MCF 10A (cell line): ENCODE results near the gene CASP5. TPM values are rescaled to one million over a fixed set of nuclear protein-coding genes. Genes with fewer than 3 reads are reported as not detected.
"Not testable (repeated sequence)": the region's sequence is repeated elsewhere in the genome, so short reads cannot be mapped to it uniquely, and the experiment has no call there.

Source experiments
- BruUV-seq: library from RNA; stranded (reverse); fragments of 400-500 nt; replicated peaks from 2 replicates; lab custom pipeline; 2021; lab: Mats Ljungman, UMichigan
- CTCF ChIA-PET: fragments of 300-600 bp; sonication (Branson Sonifier 250); formaldehyde crosslinking; extraction: SDS; loops from one replicate; lab custom pipeline; 2021; ENCODE audit warnings: antibody characterized with exemption, inconsistent platforms; lab: Yijun Ruan, JAX
- POLR2A ChIA-PET: fragments of 300-600, 350-650 bp; sonication (Branson Sonifier 250); formaldehyde crosslinking; extraction: SDS; loops from one replicate; lab custom pipeline; 2020; ENCODE audit warnings: antibody characterized with exemption, inconsistent platforms; lab: Yijun Ruan, JAX
- DNase-seq: peaks from one replicate; pipeline ENCODE4 v3.0.0-alpha.2; 2018; ENCODE audit not compliant: unreplicated experiment
- H3K27ac Mint-ChIP-seq: one replicate; pipeline ENCODE4 v1.8.0; 2022; ENCODE audit warnings: mild to moderate bottlenecking, low read depth, mixed read lengths; ENCODE audit not compliant: unreplicated experiment
- H3K27me3 Mint-ChIP-seq: one replicate; pipeline ENCODE4 v1.8.0; 2022; ENCODE audit warnings: mixed read lengths; ENCODE audit not compliant: insufficient read depth, unreplicated experiment
- H3K36me3 Mint-ChIP-seq: one replicate; pipeline ENCODE4 v1.8.0; 2022; ENCODE audit warnings: mild to moderate bottlenecking, moderate library complexity, mixed read lengths; ENCODE audit not compliant: insufficient read depth, unreplicated experiment
- H3K4me1 Mint-ChIP-seq: one replicate; pipeline ENCODE4 v1.8.0; 2022; ENCODE audit warnings: mixed read lengths; ENCODE audit not compliant: insufficient read depth, unreplicated experiment
- H3K4me3 Mint-ChIP-seq: one replicate; pipeline ENCODE4 v1.8.0; 2022; ENCODE audit warnings: mild to moderate bottlenecking, moderate library complexity, mixed read lengths; ENCODE audit not compliant: unreplicated experiment
- H3K9me3 Mint-ChIP-seq: one replicate; pipeline ENCODE4 v1.8.0; 2022; ENCODE audit warnings: mixed read lengths; ENCODE audit not compliant: unreplicated experiment
- intact Hi-C: fragments of 100-400 bp; cut with micrococcal nuclease; formaldehyde crosslinking; loops from 2 replicates; pipeline ENCODE4 v1.14.1; 2022
- total RNA-seq: library from RNA; stranded (reverse); gene quantifications from 2 replicates; pipeline ENCODE4 v1.2.3, GENCODE V29; 2022
- TF ChIP-seq, protein P1 (sequence below): fragments of 200-600 bp; IDR thresholded peaks from one replicate; pipeline ENCODE4 v1.8.0; 2022; ENCODE audit warnings: antibody characterized with exemption, mild to moderate bottlenecking; ENCODE audit not compliant: unreplicated experiment

CASP5 gene
- total RNA-seq, 1 experiment from 2014 or later, result not detected

GRCh38 chr11:105042178-105042577, 19.2 kb upstream of the CASP5 start:
- Mint-ChIP-seq H3K9me3 (no peaks in the 10 kb centered on the region), H3K27ac (no peak overlapping the region), H3K4me3 (no peak overlapping the region), H3K4me1 (peaks cover 52% of the 10 kb centered on the region), H3K36me3 (peaks cover 7% of the 10 kb centered on the region), H3K27me3 (no peaks in the 10 kb centered on the region)
- TF ChIP-seq, protein P1, sequence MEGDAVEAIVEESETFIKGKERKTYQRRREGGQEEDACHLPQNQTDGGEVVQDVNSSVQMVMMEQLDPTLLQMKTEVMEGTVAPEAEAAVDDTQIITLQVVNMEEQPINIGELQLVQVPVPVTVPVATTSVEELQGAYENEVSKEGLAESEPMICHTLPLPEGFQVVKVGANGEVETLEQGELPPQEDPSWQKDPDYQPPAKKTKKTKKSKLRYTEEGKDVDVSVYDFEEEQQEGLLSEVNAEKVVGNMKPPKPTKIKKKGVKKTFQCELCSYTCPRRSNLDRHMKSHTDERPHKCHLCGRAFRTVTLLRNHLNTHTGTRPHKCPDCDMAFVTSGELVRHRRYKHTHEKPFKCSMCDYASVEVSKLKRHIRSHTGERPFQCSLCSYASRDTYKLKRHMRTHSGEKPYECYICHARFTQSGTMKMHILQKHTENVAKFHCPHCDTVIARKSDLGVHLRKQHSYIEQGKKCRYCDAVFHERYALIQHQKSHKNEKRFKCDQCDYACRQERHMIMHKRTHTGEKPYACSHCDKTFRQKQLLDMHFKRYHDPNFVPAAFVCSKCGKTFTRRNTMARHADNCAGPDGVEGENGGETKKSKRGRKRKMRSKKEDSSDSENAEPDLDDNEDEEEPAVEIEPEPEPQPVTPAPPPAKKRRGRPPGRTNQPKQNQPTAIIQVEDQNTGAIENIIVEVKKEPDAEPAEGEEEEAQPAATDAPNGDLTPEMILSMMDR, result no peak
- BruUV-seq, result no TSS peak
- ChIA-PET CTCF (no interaction called here), POLR2A (interaction anchor here (1.2 kb wide), 1 partner anchor 74 kb away, joined by 4 read pairs; the partner anchor contains the start of gene CASP4)
- no peak for DNase-seq
- intact Hi-C loops, result loop anchor here (10.0 kb wide), 1 partner anchor 93 kb away; the partner anchor contains the start of gene CARD18

DNA sequence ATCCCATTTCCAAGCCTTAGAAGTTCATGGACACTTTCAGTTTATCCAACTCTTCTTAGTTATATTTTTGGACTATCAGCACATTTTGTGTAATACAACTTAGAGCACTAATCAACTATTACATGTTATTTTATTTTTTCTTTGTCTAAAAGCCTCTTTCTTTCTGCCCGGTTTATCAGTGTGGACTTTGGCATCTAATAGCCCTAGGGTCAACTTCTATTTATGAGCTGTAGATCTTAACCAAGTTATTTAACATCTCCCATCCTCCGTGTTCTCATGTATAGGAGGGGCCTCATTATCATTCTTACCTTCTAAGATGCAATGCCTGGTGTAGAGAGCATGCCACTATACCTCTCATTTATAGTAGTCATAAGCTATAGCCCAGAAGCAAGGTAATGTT, 17.7 kb upstream of the CASP5 start:
- ChIA-PET POLR2A (interaction anchor here (1.2 kb wide), 1 partner anchor 73 kb away, joined by 4 read pairs; the partner anchor contains the start of gene CASP4), CTCF (no interaction called here)
- TF ChIP-seq, protein P1, result no peak
- H3K36me3 Mint-ChIP-seq, result peaks cover 7% of the 10 kb centered on the region
- H3K9me3 Mint-ChIP-seq, result no peaks in the 10 kb centered on the region
- DNase-seq, result no peak
- H3K27me3 Mint-ChIP-seq, result no peaks in the 10 kb centered on the region
- H3K27ac Mint-ChIP-seq, result no peak overlapping the region
- no peak overlapping the region for H3K4me3 Mint-ChIP-seq
- peaks cover 37% of the 10 kb centered on the region for H3K4me1 Mint-ChIP-seq
- intact Hi-C loops, result loop anchor here (10.0 kb wide), 1 partner anchor 94 kb away; the partner anchor contains the start of gene CARD18
- no TSS peak for BruUV-seq

DNA sequence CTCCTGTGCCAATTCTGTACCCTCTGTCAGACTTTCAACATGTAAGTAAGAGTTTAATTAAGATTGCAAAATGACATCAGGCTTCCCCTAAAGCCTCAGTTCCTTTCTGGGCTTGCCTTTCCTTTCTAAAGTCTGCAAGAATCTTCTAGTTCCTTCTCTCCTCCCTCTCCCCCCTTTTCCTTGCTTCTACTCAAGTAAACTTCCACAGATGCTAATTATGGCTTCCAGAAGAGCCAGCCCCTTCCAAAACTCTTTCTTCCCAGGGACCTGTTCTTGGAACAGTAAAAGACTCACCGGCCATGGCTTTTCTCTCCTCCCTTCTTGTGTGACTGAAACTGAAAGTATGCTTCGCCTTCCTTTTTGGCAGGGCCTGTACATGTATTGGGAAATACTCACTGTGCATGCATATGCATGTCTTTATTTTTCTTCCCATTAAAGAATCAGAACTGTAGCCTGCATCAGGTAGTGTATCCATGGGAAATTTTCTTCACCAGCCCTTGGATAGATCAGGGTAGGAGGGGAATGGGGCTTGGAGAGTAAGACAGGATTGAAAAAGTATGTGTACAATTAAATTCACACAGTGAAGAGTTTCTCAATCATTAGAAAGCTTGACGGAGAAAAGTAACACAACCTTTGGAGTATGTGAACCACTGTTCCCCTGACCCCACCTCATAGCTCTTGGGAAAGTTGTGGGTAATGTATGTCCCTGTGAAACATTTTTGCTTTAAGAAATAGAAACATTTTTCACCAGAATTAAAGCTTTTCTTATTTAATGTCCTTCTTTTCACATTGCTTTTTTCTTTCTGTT, 12.0 kb upstream of the CASP5 start, which contains the start of gene CASP1:
Gene CASP1, minus strand, starts transcription at position 332 of the 808 bp plus-strand sequence. Its CDS starts 31 bp downstream, at position 301.
- ChIA-PET CTCF (interaction anchor here (0.6 to 0.8 kb wide), 2 partner anchors 113 to 770 kb away, joined by 3 read pairs; no protein-coding TSS in a partner anchor), POLR2A (interaction anchor here (0.7 to 1.4 kb wide), 6 partner anchors 9 to 190 kb away, joined by 3 to 11 read pairs (median 4); partner anchors contain the start of genes CARD16 and CASP4)
- peak within 1 kb of the TSS; percentile 90 for H3K27ac Mint-ChIP-seq
- TF ChIP-seq, protein P1, result no peak
- DNase-seq, result peak; percentile 91
- no TSS peak for BruUV-seq
- H3K9me3 Mint-ChIP-seq, result no peaks in the 10 kb centered on the region
- intact Hi-C loops, result no loop called here
- peak within 1 kb of the TSS; percentile 90 for H3K4me3 Mint-ChIP-seq
- H3K36me3 Mint-ChIP-seq, result no peaks in the 10 kb centered on the region
- peaks cover 31% of the 10 kb centered on the region for H3K4me1 Mint-ChIP-seq
- no peaks in the 10 kb centered on the region for H3K27me3 Mint-ChIP-seq

GRCh38 chr11:105034388-105034787, 11.4 kb upstream of the CASP5 start:
- intact Hi-C loops, H3K27me3 Mint-ChIP-seq, CTCF ChIA-PET, H3K36me3 Mint-ChIP-seq, H3K9me3 Mint-ChIP-seq, DNase-seq: not testable (repeated sequence)
- Mint-ChIP-seq H3K4me1 (peaks cover 31% of the 10 kb centered on the region), H3K27ac (peak overlapping the region; percentile 90), H3K4me3 (peak overlapping the region; percentile 90)
- POLR2A ChIA-PET, result interaction anchor here (0.7 to 1.4 kb wide), 6 partner anchors 9 to 140 kb away, joined by 3 to 12 read pairs (median 4); partner anchors contain the start of gene CASP4
- BruUV-seq, result TSS peak; percentile 44
